ENCODE results near the gene SLCO3A1.

DNA sequence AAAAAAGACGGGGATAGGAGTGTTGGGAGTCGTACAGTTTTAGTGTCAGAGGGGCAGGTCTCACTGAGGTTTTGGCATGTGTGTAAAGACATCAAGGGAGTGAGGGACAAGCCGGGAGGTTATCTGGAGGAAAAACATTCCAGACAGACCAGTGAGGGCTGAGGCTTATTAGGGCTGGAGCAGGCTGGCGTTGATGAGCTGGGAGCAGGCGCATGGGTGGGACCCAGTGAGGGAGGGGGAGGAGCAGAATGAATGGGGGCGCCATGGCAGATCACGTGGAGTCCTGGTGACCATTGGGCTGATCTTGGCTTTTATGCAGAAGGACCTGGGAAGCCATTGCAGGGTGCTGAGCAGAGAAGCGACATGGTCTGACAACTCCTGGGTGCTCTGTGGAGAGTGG is 180.2 kb downstream of the SLCO3A1 start:
- TF ChIP-seq, protein P1, sequence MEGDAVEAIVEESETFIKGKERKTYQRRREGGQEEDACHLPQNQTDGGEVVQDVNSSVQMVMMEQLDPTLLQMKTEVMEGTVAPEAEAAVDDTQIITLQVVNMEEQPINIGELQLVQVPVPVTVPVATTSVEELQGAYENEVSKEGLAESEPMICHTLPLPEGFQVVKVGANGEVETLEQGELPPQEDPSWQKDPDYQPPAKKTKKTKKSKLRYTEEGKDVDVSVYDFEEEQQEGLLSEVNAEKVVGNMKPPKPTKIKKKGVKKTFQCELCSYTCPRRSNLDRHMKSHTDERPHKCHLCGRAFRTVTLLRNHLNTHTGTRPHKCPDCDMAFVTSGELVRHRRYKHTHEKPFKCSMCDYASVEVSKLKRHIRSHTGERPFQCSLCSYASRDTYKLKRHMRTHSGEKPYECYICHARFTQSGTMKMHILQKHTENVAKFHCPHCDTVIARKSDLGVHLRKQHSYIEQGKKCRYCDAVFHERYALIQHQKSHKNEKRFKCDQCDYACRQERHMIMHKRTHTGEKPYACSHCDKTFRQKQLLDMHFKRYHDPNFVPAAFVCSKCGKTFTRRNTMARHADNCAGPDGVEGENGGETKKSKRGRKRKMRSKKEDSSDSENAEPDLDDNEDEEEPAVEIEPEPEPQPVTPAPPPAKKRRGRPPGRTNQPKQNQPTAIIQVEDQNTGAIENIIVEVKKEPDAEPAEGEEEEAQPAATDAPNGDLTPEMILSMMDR (IDR thresholded peaks at IDR 0.05), result no peak
- TF ChIP-seq ZNF671 (CRISPR knock-in tag; IDR thresholded peaks at IDR 0.05), result no peak
- no peak for TF ChIP-seq JUN (CRISPR knock-in tag; IDR thresholded peaks at IDR 0.05)
- TF ChIP-seq ZNF121 (CRISPR knock-in tag; IDR thresholded peaks at IDR 0.05), result no peak
- no peak for TF ChIP-seq SP1 (CRISPR knock-in tag; conservative IDR thresholded peaks at IDR 0.05)
- no peak for TF ChIP-seq ESRRA (CRISPR knock-in tag; IDR thresholded peaks at IDR 0.05; ENCODE audit: borderline replicate concordance)
- no peak for TF ChIP-seq SMAD3 (CRISPR knock-in tag; IDR thresholded peaks at IDR 0.05; ENCODE audit: borderline replicate concordance)
